DND-41 (cell line): Measurements from ENCODE around the gene LCK.

Experiments used
- EZH2 ChIP-seq: IDR thresholded peaks from 3 replicates; pipeline ENCODE4 v1.6.1; 2012; ENCODE audit warnings: borderline replicate concordance, low read depth, mild to moderate bottlenecking, moderate library complexity, low read length, inconsistent platforms; ENCODE audit not compliant: severe bottlenecking
- TF ChIP-seq, protein P1 (sequence below): IDR thresholded peaks from 2 replicates; pipeline ENCODE4 v1.5.1; 2012; ENCODE audit warnings: borderline replicate concordance, low read length, moderate library complexity, mild to moderate bottlenecking; ENCODE audit not compliant: poor library complexity, severe bottlenecking; ENCODE audit errors: extremely low read depth

DNA sequence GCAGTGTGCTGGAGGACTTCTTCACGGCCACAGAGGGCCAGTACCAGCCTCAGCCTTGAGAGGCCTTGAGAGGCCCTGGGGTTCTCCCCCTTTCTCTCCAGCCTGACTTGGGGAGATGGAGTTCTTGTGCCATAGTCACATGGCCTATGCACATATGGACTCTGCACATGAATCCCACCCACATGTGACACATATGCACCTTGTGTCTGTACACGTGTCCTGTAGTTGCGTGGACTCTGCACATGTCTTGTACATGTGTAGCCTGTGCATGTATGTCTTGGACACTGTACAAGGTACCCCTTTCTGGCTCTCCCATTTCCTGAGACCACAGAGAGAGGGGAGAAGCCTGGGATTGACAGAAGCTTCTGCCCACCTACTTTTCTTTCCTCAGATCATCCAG is 34.6 kb downstream of the LCK start:
- TF ChIP-seq, protein P1, sequence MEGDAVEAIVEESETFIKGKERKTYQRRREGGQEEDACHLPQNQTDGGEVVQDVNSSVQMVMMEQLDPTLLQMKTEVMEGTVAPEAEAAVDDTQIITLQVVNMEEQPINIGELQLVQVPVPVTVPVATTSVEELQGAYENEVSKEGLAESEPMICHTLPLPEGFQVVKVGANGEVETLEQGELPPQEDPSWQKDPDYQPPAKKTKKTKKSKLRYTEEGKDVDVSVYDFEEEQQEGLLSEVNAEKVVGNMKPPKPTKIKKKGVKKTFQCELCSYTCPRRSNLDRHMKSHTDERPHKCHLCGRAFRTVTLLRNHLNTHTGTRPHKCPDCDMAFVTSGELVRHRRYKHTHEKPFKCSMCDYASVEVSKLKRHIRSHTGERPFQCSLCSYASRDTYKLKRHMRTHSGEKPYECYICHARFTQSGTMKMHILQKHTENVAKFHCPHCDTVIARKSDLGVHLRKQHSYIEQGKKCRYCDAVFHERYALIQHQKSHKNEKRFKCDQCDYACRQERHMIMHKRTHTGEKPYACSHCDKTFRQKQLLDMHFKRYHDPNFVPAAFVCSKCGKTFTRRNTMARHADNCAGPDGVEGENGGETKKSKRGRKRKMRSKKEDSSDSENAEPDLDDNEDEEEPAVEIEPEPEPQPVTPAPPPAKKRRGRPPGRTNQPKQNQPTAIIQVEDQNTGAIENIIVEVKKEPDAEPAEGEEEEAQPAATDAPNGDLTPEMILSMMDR: no peak
- no peak for TF ChIP-seq EZH2
